Liver (tissue), 9 donors: Measurements from ENCODE around the gene GSK3A. TPM values are rescaled to one million over a fixed set of nuclear protein-coding genes. Genes with fewer than 3 reads are reported as not detected.

Experiments used
- DNase-seq: peaks from one replicate; pipeline ENCODE4 v3.0.0-alpha.2; 2017; ENCODE audit warnings: low spot score
- H3K27ac ChIP-seq, 2 donors: one replicate each; pipeline ENCODE4 v1.7.0; 2013; ENCODE audit warnings: inconsistent platforms in 2 of 2, low read length in 2 of 2, control low read depth in 1 of 2, low read depth in 1 of 2, mild to moderate bottlenecking in 1 of 2
- H3K27me3 ChIP-seq, 4 donors: one replicate each; pipeline versions ENCODE4 v1.6.1 to v1.7.0; 2013; ENCODE audit warnings: low read length in 3 of 4, inconsistent platforms in 1 of 4, mild to moderate bottlenecking in 1 of 4, moderate library complexity in 1 of 4; ENCODE audit not compliant: control insufficient read depth in 4 of 4, insufficient read depth in 4 of 4
- H3K36me3 ChIP-seq, 4 donors: one replicate each; pipeline versions ENCODE4 v1.6.1 to v1.7.0; 2013; ENCODE audit warnings: low read length in 3 of 4, mild to moderate bottlenecking in 3 of 4, low read depth in 1 of 4, moderate library complexity in 1 of 4; ENCODE audit not compliant: control insufficient read depth in 4 of 4, insufficient read depth in 3 of 4
- H3K4me1 ChIP-seq, 4 donors: one replicate each; pipeline versions ENCODE4 v1.6.1 to v1.7.0; 2013; ENCODE audit warnings: low read length in 3 of 4, mild to moderate bottlenecking in 3 of 4, moderate library complexity in 1 of 4; ENCODE audit not compliant: control insufficient read depth in 4 of 4, insufficient read depth in 4 of 4
- H3K4me3 ChIP-seq, 3 donors: one replicate each; pipeline versions ENCODE4 v1.6.1 to v1.7.0; 2013; ENCODE audit warnings: low read length in 3 of 3, control low read depth in 1 of 3, low read depth in 1 of 3, mild to moderate bottlenecking in 1 of 3
- H3K9ac ChIP-seq, 2 donors: one replicate each; pipeline ENCODE4 v1.7.0; 2013; ENCODE audit warnings: low read length in 2 of 2, mild to moderate bottlenecking in 2 of 2, moderate library complexity in 2 of 2, control low read depth in 1 of 2, low read depth in 1 of 2
- H3K9me3 ChIP-seq, 4 donors: one replicate each; pipeline versions ENCODE4 v1.6.1 to v1.7.0; 2013; ENCODE audit warnings: low read length in 3 of 4; ENCODE audit not compliant: control insufficient read depth in 4 of 4
- ATF3 ChIP-seq: IDR thresholded peaks from 2 replicates; pipeline ENCODE4 v1.6.1; 2016; ENCODE audit warnings: antibody characterized with exemption
- CTCF ChIP-seq: fragments of 150-350 bp; IDR thresholded peaks from 2 replicates; pipeline ENCODE4 v1.5.1; 2017; ENCODE audit warnings: improper control_type of control experiment, low read depth, low read length; ENCODE audit not compliant: missing input control
- EGR1 ChIP-seq, 2 donors: IDR thresholded peaks; 2 replicates each; pipeline ENCODE4 v1.6.1; 2016 to 2018; ENCODE audit warnings: antibody characterized with exemption in 2 of 2, low read depth in 2 of 2
- FOXA1 ChIP-seq: IDR thresholded peaks from 2 replicates; pipeline ENCODE4 v1.6.1; 2016; ENCODE audit warnings: antibody characterized with exemption
- FOXA2 ChIP-seq: IDR thresholded peaks from 2 replicates; pipeline ENCODE4 v1.6.1; 2016; ENCODE audit warnings: antibody characterized with exemption
- GABPA ChIP-seq, 2 donors: IDR thresholded peaks in 1 of 2; conservative IDR thresholded peaks in 1 of 2; 2 replicates each; pipeline ENCODE4 v1.6.1; 2016; ENCODE audit warnings: antibody characterized with exemption in 2 of 2, mild to moderate bottlenecking in 1 of 2, moderate library complexity in 1 of 2
- HNF4A ChIP-seq, 2 donors: conservative IDR thresholded peaks; 2 replicates each; pipeline ENCODE4 v1.6.1; 2016; ENCODE audit warnings: antibody characterized with exemption in 2 of 2, mild to moderate bottlenecking in 2 of 2
- HNF4G ChIP-seq: IDR thresholded peaks from 2 replicates; pipeline ENCODE4 v1.6.1; 2016; ENCODE audit warnings: antibody characterized with exemption
- JUND ChIP-seq, 2 donors: IDR thresholded peaks; 2 replicates each; pipeline ENCODE4 v1.6.1; 2016; ENCODE audit warnings: antibody characterized with exemption in 2 of 2
- MAX ChIP-seq: IDR thresholded peaks from 2 replicates; pipeline ENCODE4 v1.6.1; 2016; ENCODE audit warnings: antibody characterized with exemption
- NR2F2 ChIP-seq: IDR thresholded peaks from 2 replicates; pipeline ENCODE4 v1.6.1; 2016; ENCODE audit warnings: antibody characterized with exemption
- RAD21 ChIP-seq, 2 donors: IDR thresholded peaks; 2 replicates each; pipeline ENCODE4 v1.6.1; 2016; ENCODE audit warnings: antibody characterized with exemption in 2 of 2, mild to moderate bottlenecking in 2 of 2
- REST ChIP-seq: IDR thresholded peaks from 2 replicates; pipeline ENCODE4 v1.6.1; 2016; ENCODE audit warnings: antibody characterized with exemption, mild to moderate bottlenecking
- RXRA ChIP-seq, 2 donors: IDR thresholded peaks; 2 replicates each; pipeline ENCODE4 v1.6.1; 2017 to 2018; ENCODE audit warnings: antibody characterized with exemption in 2 of 2, mild to moderate bottlenecking in 1 of 2
- SP1 ChIP-seq: IDR thresholded peaks from 2 replicates; pipeline ENCODE4 v1.6.1; 2018; ENCODE audit warnings: antibody characterized with exemption, mild to moderate bottlenecking
- TAF1 ChIP-seq: conservative IDR thresholded peaks from 2 replicates; pipeline ENCODE4 v1.6.1; 2016; ENCODE audit warnings: antibody characterized with exemption, mild to moderate bottlenecking
- YY1 ChIP-seq: IDR thresholded peaks from 2 replicates; pipeline ENCODE4 v1.6.1; 2016; ENCODE audit warnings: antibody characterized with exemption, mild to moderate bottlenecking
- ZBTB33 ChIP-seq: IDR thresholded peaks from 2 replicates; pipeline ENCODE4 v1.6.1; 2016; ENCODE audit warnings: antibody characterized with exemption
- WGBS: extraction: QIAGEN DNeasy Blood & Tissue Kit; methylation state at CpG from one replicate; pipeline ENCODE4 v1.1.7; 2013; 5-methylcytosine and 5-hydroxymethylcytosine counted together
- polyA plus RNA-seq, 2 donors: library from polyadenylated mRNA; stranded (reverse) in 1 of 2; unstranded in 1 of 2; fragments of 200-250 nt in 1 of 2; fragments of >200 nt in 1 of 2; fragmentation: Nextera tagmentation in 1 of 2; extraction: Ambion mirVana in 1 of 2; gene quantifications; one replicate each; pipeline versions ENCODE4 v1.2.1 to v1.2.3, GENCODE V29; 2013 to 2015
- total RNA-seq, 2 donors: library from RNA; depleted of rRNA; stranded (reverse); fragments of >200 nt; gene quantifications; one replicate each; pipeline ENCODE4 v1.2.3, GENCODE V29; 2014
- donor health status: healthy.
- donor health status: healthy.
- donor health status: healthy.
- donor health status: healthy.
- donor health status: healthy.

The GSK3A gene
- total and polyA plus RNA-seq, 4 donors, result 5.9 to 23.1 (median 13.0) TPM

- TF ChIP-seq JUND (IDR thresholded peaks at IDR 0.05), result no peak
- TF ChIP-seq ZBTB33, result no peak
- TF ChIP-seq NR2F2, result no peak
- TF ChIP-seq GABPA (IDR thresholded peaks at IDR 0.05 in 1 of 2, conservative IDR thresholded peaks at IDR 0.05 in 1 of 2), result no peak
- TF ChIP-seq REST, result no peak
- no peak for TF ChIP-seq FOXA2
- TF ChIP-seq RXRA (IDR thresholded peaks at IDR 0.05), result no peak
- no peak for TF ChIP-seq HNF4G
- no peak for TF ChIP-seq YY1
- no peak for TF ChIP-seq FOXA1
- TF ChIP-seq ATF3, result no peak
- no peak for TF ChIP-seq SP1
- no peak for TF ChIP-seq MAX
- TF ChIP-seq CTCF, result no peak
- no peak for TF ChIP-seq HNF4A (conservative IDR thresholded peaks at IDR 0.05)
- no peak for TF ChIP-seq TAF1
- no peak for TF ChIP-seq EGR1 (IDR thresholded peaks at IDR 0.05; ENCODE audit: low read depth in 2 of 2)
- no peak for TF ChIP-seq RAD21 (IDR thresholded peaks at IDR 0.05)
- WGBS, result 69% methylated on average over 10 of the region's 10 CpGs
- Histone ChIP-seq H3K4me1 (peaks cover 1 to 42% (median 19%) of the 10 kb centered on the region in 4 donors), H3K36me3 (peaks cover 0 to 12% (median 5%) of the 10 kb centered on the region in 4 donors), H3K9ac (peak overlapping the region in 1 of 2 donors; percentile 92), H3K27ac (peak overlapping the region; percentile 95), H3K27me3 (no peaks in the 10 kb centered on the region), H3K9me3 (no peaks in the 10 kb centered on the region), H3K4me3 (no peak overlapping the region)
- peak; percentile 29 for DNase-seq
Observed at GRCh38 chr19:42245231-42245630, 2.8 kb upstream of the GSK3A start.
